IMR-90 (cell line): Measurements from ENCODE around the gene TNNI2.

Source experiments
- CEBPB ChIP-seq: IDR thresholded peaks from 2 replicates; pipeline ENCODE4 v1.6.1; 2012; ENCODE audit warnings: low read depth, low read length, improper control_type of control experiment
- CTCF ChIP-seq: conservative IDR thresholded peaks from 2 replicates; pipeline ENCODE4 v1.5.1; 2012; ENCODE audit warnings: mild to moderate bottlenecking, low read depth, low read length, improper control_type of control experiment
- POLR2A ChIP-seq: IDR thresholded peaks from 2 replicates; pipeline ENCODE4 v1.6.1; 2012; ENCODE audit warnings: mild to moderate bottlenecking, low read depth, low read length
- RFX5 ChIP-seq: IDR thresholded peaks from 2 replicates; pipeline ENCODE4 v1.8.0; 2012; ENCODE audit warnings: low read depth, mild to moderate bottlenecking, low read length, moderate library complexity
- SMC3 ChIP-seq: fragments of 150-350 bp; IDR thresholded peaks from 2 replicates; pipeline ENCODE4 v1.6.1; 2016; ENCODE audit warnings: low read depth, mild to moderate bottlenecking, antibody characterized with exemption, low read length, moderate library complexity
- TF ChIP-seq, protein P1 (sequence below): fragments of 150-350 bp; IDR thresholded peaks from 2 replicates; pipeline ENCODE4 v1.6.1; 2017; ENCODE audit warnings: mild to moderate bottlenecking, antibody characterized with exemption, low read length, low read depth

- TF ChIP-seq SMC3 (no peak), RFX5 (no peak), CEBPB (no peak), CTCF (no peak), POLR2A (no peak)
- TF ChIP-seq, protein P1, sequence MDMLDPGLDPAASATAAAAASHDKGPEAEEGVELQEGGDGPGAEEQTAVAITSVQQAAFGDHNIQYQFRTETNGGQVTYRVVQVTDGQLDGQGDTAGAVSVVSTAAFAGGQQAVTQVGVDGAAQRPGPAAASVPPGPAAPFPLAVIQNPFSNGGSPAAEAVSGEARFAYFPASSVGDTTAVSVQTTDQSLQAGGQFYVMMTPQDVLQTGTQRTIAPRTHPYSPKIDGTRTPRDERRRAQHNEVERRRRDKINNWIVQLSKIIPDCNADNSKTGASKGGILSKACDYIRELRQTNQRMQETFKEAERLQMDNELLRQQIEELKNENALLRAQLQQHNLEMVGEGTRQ: no peak
Observed at GRCh38 chr11:1791912-1792311, 46.9 kb upstream of the TNNI2 start.
